Activated CD8-positive, alpha-beta T cell treated with anti-CD3 and anti-CD28 coated beads for 36 hours (primary cell): ENCODE results near the gene OCA2. TPM values are rescaled to one million over a fixed set of nuclear protein-coding genes. Genes with fewer than 3 reads are reported as not detected.

ENCODE experiments used
- ATAC-seq: fragments of 200-7000 bp; cut with Tn5 transposase; one replicate; pipeline ENCODE4 v1.10.0; 2021; ENCODE audit warnings: mild to moderate bottlenecking, moderate library complexity
- CTCF ChIA-PET: fragments of 350-600 bp; sonication (Branson Sonifier 250); formaldehyde crosslinking; loops from one replicate; lab custom pipeline; 2021; ENCODE audit warnings: antibody characterized with exemption; lab: Charles Lee
- POLR2A ChIA-PET: fragments of 350-600 bp; sonication (Branson Sonifier 250); formaldehyde crosslinking; loops from one replicate; lab custom pipeline; 2021; ENCODE audit warnings: antibody characterized with exemption; lab: Charles Lee
- DNase-seq: peaks from one replicate; pipeline ENCODE4 v3.0.0-alpha.2; 2020
- H3K27ac Mint-ChIP-seq: one replicate; pipeline ENCODE4 v1.8.0; 2021; ENCODE audit warnings: mild to moderate bottlenecking, mixed read lengths
- H3K27me3 Mint-ChIP-seq: one replicate; pipeline ENCODE4 v1.8.0; 2021; ENCODE audit warnings: mixed read lengths
- H3K36me3 Mint-ChIP-seq: one replicate; pipeline ENCODE4 v1.8.0; 2021; ENCODE audit warnings: low read depth, mixed read lengths
- H3K4me1 Mint-ChIP-seq: one replicate; pipeline ENCODE4 v1.8.0; 2021; ENCODE audit warnings: low read depth, mixed read lengths
- H3K4me3 Mint-ChIP-seq: one replicate; pipeline ENCODE4 v1.8.0; 2021; ENCODE audit warnings: mild to moderate bottlenecking, moderate library complexity, mixed read lengths
- H3K9me3 Mint-ChIP-seq: one replicate; pipeline ENCODE4 v1.8.0; 2021; ENCODE audit warnings: mixed read lengths
- intact Hi-C: fragments of 100-400 bp; cut with micrococcal nuclease; formaldehyde crosslinking; loops from one replicate; pipeline ENCODE4 v1.10.0; 2022
- total RNA-seq, 2 experiments: library from RNA; stranded (reverse); gene quantifications; one replicate each; pipeline ENCODE4 v1.2.3, GENCODE V29; 2021
- TF ChIP-seq, protein P1 (sequence below): fragments of 200-600 bp; IDR thresholded peaks from one replicate; pipeline ENCODE4 v1.8.0; 2022; ENCODE audit warnings: antibody characterized with exemption, mild to moderate bottlenecking

OCA2 gene
- total RNA-seq, 2 experiments from 2014 or later, result not detected

DNA sequence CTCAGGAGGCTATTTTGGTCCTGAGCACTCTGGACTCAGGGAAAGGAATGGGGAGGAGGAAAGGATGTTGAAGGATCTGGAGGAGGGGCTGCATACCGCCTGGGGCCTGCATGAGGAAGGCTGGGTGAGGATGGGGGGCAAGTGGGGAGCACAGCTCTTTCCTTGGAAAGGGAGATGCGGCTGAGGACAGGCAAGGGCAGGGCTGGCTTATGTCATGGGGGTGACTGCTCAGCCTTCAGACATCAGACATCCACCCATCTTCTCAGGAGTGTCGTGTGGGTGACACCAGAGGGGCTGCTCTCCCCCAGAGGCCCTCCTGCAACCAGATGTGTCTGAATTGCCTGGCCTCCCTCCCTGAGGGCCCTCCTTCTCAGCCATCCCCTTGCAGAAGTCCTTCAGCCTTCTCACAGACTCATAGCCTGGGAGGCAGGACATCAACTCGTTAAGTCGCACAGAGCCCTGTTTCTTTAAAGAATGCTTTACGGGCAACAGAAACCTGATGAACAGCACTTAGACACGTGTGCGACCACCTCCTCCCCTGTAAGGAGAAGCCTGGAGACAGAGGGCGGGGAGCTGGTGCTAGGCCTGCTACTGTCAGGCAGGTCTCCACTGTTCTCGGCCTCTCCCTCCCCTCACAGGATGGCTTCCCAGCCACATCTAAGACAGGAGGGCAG lies 252.3 kb downstream of the OCA2 start:
- Mint-ChIP-seq H3K27ac (no peak overlapping the region), H3K4me1 (no peaks in the 10 kb centered on the region), H3K36me3 (no peaks in the 10 kb centered on the region), H3K4me3 (no peak overlapping the region), H3K27me3 (no peaks in the 10 kb centered on the region), H3K9me3 (peaks cover 1% of the 10 kb centered on the region)
- TF ChIP-seq, protein P1, sequence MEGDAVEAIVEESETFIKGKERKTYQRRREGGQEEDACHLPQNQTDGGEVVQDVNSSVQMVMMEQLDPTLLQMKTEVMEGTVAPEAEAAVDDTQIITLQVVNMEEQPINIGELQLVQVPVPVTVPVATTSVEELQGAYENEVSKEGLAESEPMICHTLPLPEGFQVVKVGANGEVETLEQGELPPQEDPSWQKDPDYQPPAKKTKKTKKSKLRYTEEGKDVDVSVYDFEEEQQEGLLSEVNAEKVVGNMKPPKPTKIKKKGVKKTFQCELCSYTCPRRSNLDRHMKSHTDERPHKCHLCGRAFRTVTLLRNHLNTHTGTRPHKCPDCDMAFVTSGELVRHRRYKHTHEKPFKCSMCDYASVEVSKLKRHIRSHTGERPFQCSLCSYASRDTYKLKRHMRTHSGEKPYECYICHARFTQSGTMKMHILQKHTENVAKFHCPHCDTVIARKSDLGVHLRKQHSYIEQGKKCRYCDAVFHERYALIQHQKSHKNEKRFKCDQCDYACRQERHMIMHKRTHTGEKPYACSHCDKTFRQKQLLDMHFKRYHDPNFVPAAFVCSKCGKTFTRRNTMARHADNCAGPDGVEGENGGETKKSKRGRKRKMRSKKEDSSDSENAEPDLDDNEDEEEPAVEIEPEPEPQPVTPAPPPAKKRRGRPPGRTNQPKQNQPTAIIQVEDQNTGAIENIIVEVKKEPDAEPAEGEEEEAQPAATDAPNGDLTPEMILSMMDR, result no peak
- DNase-seq (no peak), ATAC-seq (no peak)
- intact Hi-C loops, result no loop called here
- ChIA-PET CTCF (no interaction called here), POLR2A (no interaction called here)

DNA sequence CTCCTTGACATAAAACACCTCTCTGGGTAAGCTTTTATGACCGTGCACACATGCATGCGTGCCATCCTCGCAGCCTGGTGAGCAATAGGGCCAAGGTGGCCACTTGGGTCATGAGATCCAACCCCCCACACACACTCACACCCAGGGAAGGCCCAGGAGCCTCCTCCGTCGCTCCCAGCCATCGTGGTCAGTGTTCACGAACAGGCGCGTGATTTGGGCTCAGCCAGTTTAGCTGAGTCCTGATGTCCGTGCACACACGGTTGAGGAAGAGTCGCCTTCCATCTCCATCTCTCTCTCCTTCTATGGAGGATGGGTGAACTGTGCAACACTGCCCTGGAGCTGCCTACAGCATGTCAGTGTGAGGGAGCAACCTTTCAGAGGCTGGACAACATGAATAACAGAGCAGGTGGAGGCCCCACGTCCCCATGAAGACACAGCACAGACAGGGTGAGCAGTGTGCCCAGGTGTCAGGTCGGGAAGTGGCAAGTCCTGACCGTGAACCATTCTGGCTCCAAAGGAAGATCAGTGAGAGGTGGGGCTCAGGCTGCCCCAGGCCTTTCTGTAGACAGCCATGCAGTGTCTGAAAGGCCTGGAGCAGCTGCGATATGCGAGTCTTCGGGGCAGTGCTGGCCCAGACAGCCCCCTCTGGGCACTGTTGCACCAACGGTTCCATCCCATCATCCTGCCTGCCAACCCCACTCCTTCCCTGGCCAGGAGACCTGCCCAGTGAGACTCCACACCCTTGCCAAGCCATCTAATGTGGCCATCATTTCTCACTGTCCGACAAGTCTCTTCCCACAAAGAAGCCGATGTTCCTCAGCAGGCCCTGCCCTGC lies 253.4 kb downstream of the OCA2 start:
- Mint-ChIP-seq H3K4me1 (no peaks in the 10 kb centered on the region), H3K9me3 (peaks cover 1% of the 10 kb centered on the region), H3K27ac (no peak overlapping the region), H3K36me3 (no peaks in the 10 kb centered on the region), H3K4me3 (no peak overlapping the region), H3K27me3 (no peaks in the 10 kb centered on the region)
- ChIA-PET CTCF (no interaction called here), POLR2A (no interaction called here)
- intact Hi-C loops, result no loop called here
- ATAC-seq, result no peak
- no peak for DNase-seq
- TF ChIP-seq, protein P1, result no peak

DNA sequence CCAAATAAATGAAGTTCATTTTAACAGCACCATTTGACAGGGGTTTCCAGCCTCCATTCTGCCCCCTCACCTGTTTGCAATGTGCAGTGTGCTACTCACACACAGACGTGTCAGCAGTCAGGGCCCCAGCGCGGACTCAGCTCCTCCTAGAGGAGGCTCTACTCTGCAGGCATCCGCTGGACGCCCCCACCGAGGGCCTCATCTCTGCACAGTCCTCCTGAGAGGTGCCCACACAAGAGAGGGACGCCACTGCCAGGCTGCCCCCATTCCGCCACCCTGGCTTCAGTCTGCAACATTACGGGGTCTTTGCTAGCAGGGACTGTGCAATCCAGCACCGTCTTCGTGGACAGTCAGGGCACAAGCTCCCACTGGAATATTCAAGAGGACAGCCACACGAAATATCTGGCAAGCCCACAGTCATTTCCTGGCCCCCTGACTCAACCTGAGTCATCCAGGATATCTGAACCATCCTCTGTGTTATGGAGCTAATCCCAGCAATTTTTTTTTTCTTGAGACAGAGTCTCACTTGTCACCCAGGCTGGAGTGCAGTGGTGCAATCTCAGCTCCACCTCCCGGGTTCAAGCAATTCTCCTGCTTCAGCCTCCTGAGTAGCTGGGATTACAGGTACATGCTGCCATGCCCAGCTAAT lies 255.0 kb downstream of the OCA2 start:
- TF ChIP-seq, protein P1, result no peak
- intact Hi-C loops, result no loop called here
- Mint-ChIP-seq H3K27me3 (no peaks in the 10 kb centered on the region), H3K4me1 (no peaks in the 10 kb centered on the region), H3K36me3 (no peaks in the 10 kb centered on the region), H3K27ac (no peak overlapping the region), H3K4me3 (no peak overlapping the region), H3K9me3 (no peaks in the 10 kb centered on the region)
- DNase-seq (no peak), ATAC-seq (no peak)
- ChIA-PET POLR2A (interaction anchor here (0.7 kb wide), 1 partner anchor 1315 kb away, joined by 3 read pairs; no protein-coding TSS in a partner anchor), CTCF (no interaction called here)

DNA sequence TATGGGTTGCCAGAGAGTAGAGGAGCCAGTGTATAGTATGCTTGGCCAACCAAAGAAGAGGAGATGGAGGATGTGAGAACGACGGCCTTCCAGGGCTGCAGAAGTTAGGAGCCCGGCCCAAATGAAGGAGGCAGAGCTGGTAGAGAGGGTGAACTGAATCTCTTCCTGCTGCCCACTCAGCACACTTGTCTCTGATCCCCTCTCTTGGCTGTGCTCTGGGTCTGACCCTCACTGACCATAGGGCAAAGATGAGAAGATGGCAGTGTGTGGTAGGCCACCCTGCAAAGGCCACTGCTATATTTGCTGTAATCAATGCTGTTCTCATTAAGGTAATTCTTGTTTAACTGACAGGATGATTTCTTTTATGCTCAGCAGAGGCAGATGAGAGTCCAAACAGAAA lies 256.0 kb downstream of the OCA2 start:
- Mint-ChIP-seq H3K4me3 (no peak overlapping the region), H3K4me1 (no peaks in the 10 kb centered on the region), H3K27ac (no peak overlapping the region), H3K36me3 (no peaks in the 10 kb centered on the region), H3K27me3 (no peaks in the 10 kb centered on the region), H3K9me3 (no peaks in the 10 kb centered on the region)
- ChIA-PET CTCF (no interaction called here), POLR2A (no interaction called here)
- intact Hi-C loops, result no loop called here
- TF ChIP-seq, protein P1, result no peak
- no peak for DNase-seq
- no peak for ATAC-seq

DNA sequence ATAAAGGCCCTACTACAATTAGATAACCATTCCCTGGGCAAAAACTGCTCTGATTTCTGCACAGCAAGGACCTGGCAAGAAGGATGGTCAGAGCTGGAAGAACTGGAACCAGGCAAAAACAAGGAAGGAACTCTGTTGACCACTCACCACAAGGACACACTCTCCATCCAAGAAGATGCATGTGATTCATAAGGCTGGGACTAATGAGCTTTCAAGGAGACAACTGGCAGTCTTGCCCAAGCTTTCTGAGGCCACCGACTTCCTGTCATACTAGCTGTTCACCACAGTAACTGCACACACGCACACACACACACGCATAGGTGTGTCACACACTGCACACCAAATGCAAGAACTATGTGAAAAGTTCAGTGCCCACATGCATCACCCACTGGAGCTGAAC lies 256.6 kb downstream of the OCA2 start:
- POLR2A ChIA-PET, result no interaction called here
- no peak overlapping the region for H3K4me3 Mint-ChIP-seq
- intact Hi-C loops, result no loop called here
- CTCF ChIA-PET, result no interaction called here
- DNase-seq, result no peak
- no peaks in the 10 kb centered on the region for H3K27me3 Mint-ChIP-seq
- no peak overlapping the region for H3K27ac Mint-ChIP-seq
- ATAC-seq, result no peak
- H3K4me1 Mint-ChIP-seq, result no peaks in the 10 kb centered on the region
- no peaks in the 10 kb centered on the region for H3K9me3 Mint-ChIP-seq
- no peaks in the 10 kb centered on the region for H3K36me3 Mint-ChIP-seq
- TF ChIP-seq, protein P1, result no peak
